HepG2 (cell line): ENCODE results near the gene AFAP1. TPM values are rescaled to one million over a fixed set of nuclear protein-coding genes. Genes with fewer than 3 reads are reported as not detected.

Experiments
- ATAC-seq: fragments of 200-7000 bp; cut with Tn5 transposase; 3 replicates; pipeline ENCODE4 v1.9.1; 2020; ENCODE audit warnings: mild to moderate bottlenecking, moderate library complexity
- BruUV-seq: library from RNA; stranded (reverse); fragments of 400-500 nt; replicated peaks from 2 replicates; lab custom pipeline; 2021; lab: Mats Ljungman, UMichigan
- CTCF ChIA-PET: fragments of 300-600 bp; formaldehyde crosslinking; extraction: SDS; loops from one replicate; lab custom pipeline; 2021; ENCODE audit warnings: low total read pairs, inconsistent platforms, low intra/inter-chr PET ratio; lab: Yijun Ruan, JAX
- POLR2A ChIA-PET: fragments of 350-600 bp; sonication (Branson Sonifier 250); formaldehyde crosslinking; loops from one replicate; lab custom pipeline; 2020; ENCODE audit warnings: antibody characterized with exemption, inconsistent platforms; lab: Yijun Ruan, JAX
- DNase-seq: peaks from one replicate; pipeline ENCODE4 v3.0.0-alpha.2; 2015; ENCODE audit warnings: low spot score
- FAIRE-seq: peaks from 3 replicates; lab custom pipeline; 2011; peaks lifted over from hg19 to GRCh38; lab: Jason Lieb, UNC
- H2AFZ ChIP-seq: one replicate; pipeline ENCODE4 v1.6.1; 2011; ENCODE audit warnings: low read length, inconsistent platforms
- H3K27ac ChIP-seq: fragments of 300-600 bp; 3 replicates; pipeline ENCODE4 v1.8.0; 2011; ENCODE audit warnings: mixed run types, mild to moderate bottlenecking, mixed read lengths, low read length, inconsistent platforms; ENCODE audit not compliant: insufficient read depth; ENCODE audit errors: extremely low read length
- H3K27me3 ChIP-seq, 2 experiments: fragments of 200-600 bp in 1 of 2; 2 replicates in 1 of 2; 3 replicates in 1 of 2; pipeline versions ENCODE4 v1.6.0 to v1.8.0; 2011; ENCODE audit warnings: low read length in 2 of 2, mild to moderate bottlenecking in 2 of 2, moderate library complexity in 2 of 2, inconsistent platforms in 1 of 2; ENCODE audit not compliant: insufficient read depth in 2 of 2, control insufficient read depth in 1 of 2
- H3K36me3 ChIP-seq, 2 experiments: fragments of 200-600 bp in 1 of 2; replicated peaks in 1 of 2; 2 replicates in 1 of 2; 3 replicates in 1 of 2; pipeline versions ENCODE4 v1.5.1 to v1.8.0; 2011; ENCODE audit warnings: low read length in 2 of 2, inconsistent platforms in 1 of 2; ENCODE audit not compliant: insufficient read depth in 2 of 2, control insufficient read depth in 1 of 2
- H3K4me1 ChIP-seq: 2 replicates; pipeline ENCODE4 v1.5.1; 2012; ENCODE audit warnings: low read length, inconsistent platforms; ENCODE audit not compliant: insufficient read depth
- H3K4me2 ChIP-seq: 2 replicates; pipeline ENCODE4 v1.6.0; 2011; ENCODE audit warnings: low read depth, low read length, inconsistent platforms
- H3K4me3 ChIP-seq, 3 experiments: fragments of 200-600 bp in 1 of 3; sonication (generic), shearing (Covaris generic) in 1 of 3; replicated peaks in 1 of 3; 2 replicates each; pipeline ENCODE4 v1.5.1; 2011 to 2016; ENCODE audit warnings: low read length in 3 of 3, inconsistent platforms in 2 of 3, low read depth in 2 of 3, mild to moderate bottlenecking in 2 of 3, control low read depth in 1 of 3, mixed read lengths in 1 of 3; ENCODE audit not compliant: insufficient read depth in 1 of 3
- H3K79me2 ChIP-seq: one replicate; pipeline ENCODE4 v1.6.1; 2011; ENCODE audit warnings: low read length, inconsistent platforms; ENCODE audit not compliant: insufficient read depth
- H3K9ac ChIP-seq: 2 replicates; pipeline ENCODE4 v1.6.0; 2011; ENCODE audit warnings: mild to moderate bottlenecking, low read depth, low read length, inconsistent platforms; ENCODE audit not compliant: insufficient read depth
- H3K9me3 ChIP-seq: 2 replicates; pipeline ENCODE4 v1.5.1; 2012; ENCODE audit warnings: mild to moderate bottlenecking, low read length
- H4K20me1 ChIP-seq: 2 replicates; pipeline ENCODE4 v1.6.0; 2011; ENCODE audit warnings: inconsistent platforms, mild to moderate bottlenecking, low read length, moderate library complexity; ENCODE audit not compliant: insufficient read depth
- MAFK ChIP-seq, 2 experiments: IDR thresholded peaks in 1 of 2; conservative IDR thresholded peaks in 1 of 2; 2 replicates each; pipeline ENCODE4 v1.6.1; 2011; ENCODE audit warnings: improper control_type of control experiment in 2 of 2, low read length in 2 of 2
- MYC ChIP-seq: sonication (generic); formaldehyde crosslinking; IDR thresholded peaks from 2 replicates; pipeline ENCODE4 v1.9.0; 2021; ENCODE audit warnings: missing genetic modification reagents, borderline replicate concordance
- ZBTB40 ChIP-seq, 2 experiments: fragments of 450-650 bp in 1 of 2; sonication (generic) in 1 of 2; formaldehyde crosslinking in 1 of 2; IDR thresholded peaks; 2 replicates each; pipeline versions ENCODE4 v1.6.1 to v1.8.0; 2016 to 2022; ENCODE audit warnings: antibody characterized with exemption in 1 of 2, mild to moderate bottlenecking in 1 of 2, missing genetic modification reagents in 1 of 2
- ZNF646 ChIP-seq: sonication (generic); formaldehyde crosslinking; IDR thresholded peaks from 2 replicates; pipeline ENCODE4 v1.9.0; 2021; ENCODE audit warnings: mild to moderate bottlenecking, missing genetic modification reagents
- WGBS: methylation state at CpG from one replicate; pipeline ENCODE4 v1.1.6; 2017; ENCODE audit warnings: low lambda C conversion rate; 5-methylcytosine and 5-hydroxymethylcytosine counted together
- in situ Hi-C: cut with HindIII; loops from 2 replicates; pipeline ENCODE4 v1.10.0; 2017; ENCODE audit warnings: low pct_unique_long_range_greater_than_20kb; ENCODE audit not compliant: extremely low pct_ligation_motif_present
- intact Hi-C: fragments of 100-400 bp; cut with micrococcal nuclease; formaldehyde crosslinking; loops from one replicate; pipeline ENCODE4 v1.10.0; 2022; ENCODE audit not compliant: unreplicated experiment
- polyA plus RNA-seq, 8 experiments: library from polyadenylated mRNA; depleted of rRNA in 3 of 8; stranded (reverse) in 7 of 8; unstranded in 1 of 8; fragments of >200 nt; fragmentation: Illumina TruSeq in 4 of 8; extraction: Trizol in 4 of 8; gene quantifications; 2 replicates each; pipeline versions ENCODE4 v1.2.1 to v1.2.3, GENCODE V29; 2011 to 2016; ENCODE audit warnings: low read depth in 4 of 8, missing spikeins in 1 of 8, mixed read lengths in 1 of 8; ENCODE audit not compliant: insufficient read depth in 1 of 8
- total RNA-seq, 5 experiments: library from RNA; depleted of rRNA; stranded (reverse); fragments of >200 nt; fragmentation: Illumina TruSeq; extraction: Trizol; gene quantifications; 2 replicates each; pipeline ENCODE4 v1.2.3, GENCODE V29; 2016; ENCODE audit warnings: low read depth in 1 of 5

Gene AFAP1
- total and polyA plus RNA-seq, 2 of the 13 experiments (the other 11 are each of a cell fraction or from before 2014, with no cell fraction given) = 2.5 TPM

GRCh38 chr4:7795983-7796382 lies 143.7 kb downstream of the AFAP1 start (continued):
- TF ChIP-seq ZNF646 = no peak

DNA sequence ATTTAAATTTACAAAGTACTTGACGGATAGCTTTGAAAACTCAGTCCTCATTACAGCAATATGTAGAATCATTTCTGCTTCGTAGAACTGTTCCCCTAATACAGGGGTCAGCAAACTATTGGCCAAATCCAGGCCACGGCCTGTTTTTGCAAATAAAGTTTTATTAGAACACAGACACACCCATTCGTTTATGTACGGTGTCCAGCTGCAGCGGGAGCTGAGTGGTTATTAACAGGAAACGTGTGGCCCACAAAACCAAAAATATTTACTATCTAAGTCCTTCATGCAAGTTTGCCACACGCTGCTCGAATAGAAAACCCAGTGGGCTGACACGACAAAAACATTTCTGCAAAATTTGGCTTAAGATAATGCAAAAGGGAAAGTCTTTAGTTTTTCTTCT lies 146.5 kb downstream of the AFAP1 start:
- Histone ChIP-seq H3K4me3 (no peak overlapping the region), H3K27me3 (no peaks in the 10 kb centered on the region), H3K9ac (no peak overlapping the region), H3K4me2 (no peak overlapping the region), H4K20me1 (no peaks in the 10 kb centered on the region), H2AFZ (no peak overlapping the region), H3K79me2 (no peaks in the 10 kb centered on the region), H3K36me3 (peaks cover 0 to 22% of the 10 kb centered on the region in 2 experiments; a peak in 3 of 5 replicates), H3K27ac (no peak overlapping the region), H3K9me3 (no peaks in the 10 kb centered on the region), H3K4me1 (no peaks in the 10 kb centered on the region)
- in situ Hi-C loops = no loop called here
- POLR2A ChIA-PET = no interaction called here
- WGBS = 94% methylated on average over 10 of the region's 10 CpGs
- DNase-seq (no peak), FAIRE-seq (no peak), ATAC-seq (no peak)
- intact Hi-C loops = no loop called here
- BruUV-seq = no TSS peak
- CTCF ChIA-PET = no interaction called here
- TF ChIP-seq ZBTB40 (IDR thresholded peaks at IDR 0.05) (no peak), ZBTB40 (CRISPR knock-in tag; IDR thresholded peaks at IDR 0.05) (peak; percentile 90), MYC (CRISPR knock-in tag) (no peak), MAFK (conservative IDR thresholded peaks at IDR 0.05 in 1 of 2, IDR thresholded peaks at IDR 0.05 in 1 of 2; ENCODE audit: low read length in 2 of 2) (no peak)
